H1 (cell line): ENCODE results near the gene ACACB. TPM values are rescaled to one million over a fixed set of nuclear protein-coding genes. Genes with fewer than 3 reads are reported as not detected.

Experiments
- ATF3 ChIP-seq: IDR thresholded peaks from 2 replicates; pipeline ENCODE4 v1.6.1; 2011; ENCODE audit warnings: low read depth, mild to moderate bottlenecking, low read length; ENCODE audit not compliant: insufficient read depth
- CHD7 ChIP-seq: fragments of 300-600 bp; sonication (generic); IDR thresholded peaks from 2 replicates; pipeline ENCODE4 v1.7.1; 2012; ENCODE audit warnings: low read length, moderate library complexity, mild to moderate bottlenecking, inconsistent platforms; ENCODE audit not compliant: insufficient replicate concordance
- EGR1 ChIP-seq: IDR thresholded peaks from 2 replicates; pipeline ENCODE4 v1.6.1; 2011; ENCODE audit warnings: low read depth, low read length, borderline replicate concordance
- EZH2 ChIP-seq: fragments of 200-600 bp; sonication (generic); IDR thresholded peaks from 2 replicates; pipeline ENCODE4 v1.7.1; 2012; ENCODE audit warnings: low read depth, mild to moderate bottlenecking, moderate library complexity, low read length, inconsistent platforms; ENCODE audit not compliant: severe bottlenecking
- JUND ChIP-seq: IDR thresholded peaks from 2 replicates; pipeline ENCODE4 v1.6.1; 2011; ENCODE audit warnings: mild to moderate bottlenecking, improper control_type of control experiment, low read length
- POLR2AphosphoS5 ChIP-seq: IDR thresholded peaks from 2 replicates; pipeline ENCODE4 v1.6.1; 2011; ENCODE audit warnings: low read depth, low read length
- RNF2 ChIP-seq: fragments of 200-900, 300-1000 bp; sonication (generic); IDR thresholded peaks from 2 replicates; pipeline ENCODE4 v1.7.1; 2016; ENCODE audit warnings: borderline replicate concordance, low read depth, mild to moderate bottlenecking, antibody characterized with exemption, low read length; ENCODE audit not compliant: poor library complexity, severe bottlenecking; ENCODE audit errors: missing control alignments
- SIRT6 ChIP-seq: IDR thresholded peaks from one replicate; pipeline ENCODE4 v1.7.1; 2012; ENCODE audit warnings: low read length, inconsistent platforms
- TEAD4 ChIP-seq: IDR thresholded peaks from 2 replicates; pipeline ENCODE4 v1.6.1; 2012; ENCODE audit warnings: low read depth, low read length, inconsistent platforms, mixed read lengths
- polyA plus RNA-seq, 7 experiments: library from polyadenylated mRNA; depleted of rRNA in 3 of 7; stranded (reverse) in 5 of 7; unstranded in 2 of 7; fragments of >200 nt in 5 of 7; fragments of 200-250 nt in 2 of 7; gene quantifications; 1 replicate in 5 of 7; 2 replicates in 1 of 7; 4 replicates in 1 of 7; pipeline versions ENCODE4 v1.2.1 to v1.2.3, GENCODE V29; 2011 to 2013; ENCODE audit warnings: missing spikeins in 2 of 7, mixed read lengths in 2 of 7
- total RNA-seq: library from RNA; stranded (reverse); fragmentation: NEBNext Ultra II Directional; extraction: Animal tissue kit (Norgen Biotek cat#: 25700); gene quantifications from 2 replicates; pipeline ENCODE4 v1.2.1, GENCODE V29; 2021

Gene ACACB
- total and polyA plus RNA-seq, 2 of the 8 experiments (the other 6 are each of a cell fraction or from before 2014, with no cell fraction given), result 5.8 to 15.3 TPM

GRCh38 chr12:109124878-109125648 is 8.7 kb downstream of the ACACB start (continued):
- TF ChIP-seq CHD7 (no peak), ATF3 (no peak), RNF2 (no peak), JUND (no peak), TEAD4 (no peak), EGR1 (no peak), POLR2AphosphoS5 (no peak), EZH2 (no peak), SIRT6 (no peak)
